Epithelial cell of proximal tubule (primary cell): ENCODE data around the gene TMEM176B. TPM values are rescaled to one million over a fixed set of nuclear protein-coding genes. Genes with fewer than 3 reads are reported as not detected.

Source experiments
- DNase-seq: peaks from one replicate; pipeline ENCODE4 v3.0.0-alpha.2; 2011; ENCODE audit warnings: low read depth
- H3K4me3 ChIP-seq: 2 replicates; pipeline ENCODE4 v1.5.1; 2011; ENCODE audit warnings: low read depth, mild to moderate bottlenecking, low read length
- total RNA-seq: library from RNA; depleted of rRNA; stranded (reverse); fragments of >200 nt; gene quantifications from 2 replicates; pipeline ENCODE4 v1.2.3, GENCODE V29; 2015
- TF ChIP-seq, protein P1 (sequence below): conservative IDR thresholded peaks from 2 replicates; pipeline ENCODE4 v1.5.1; 2012; ENCODE audit warnings: low read depth, mild to moderate bottlenecking, low read length

TMEM176B gene
- total RNA-seq, 1 donor from 2014 or later: 1.7 TPM

DNA sequence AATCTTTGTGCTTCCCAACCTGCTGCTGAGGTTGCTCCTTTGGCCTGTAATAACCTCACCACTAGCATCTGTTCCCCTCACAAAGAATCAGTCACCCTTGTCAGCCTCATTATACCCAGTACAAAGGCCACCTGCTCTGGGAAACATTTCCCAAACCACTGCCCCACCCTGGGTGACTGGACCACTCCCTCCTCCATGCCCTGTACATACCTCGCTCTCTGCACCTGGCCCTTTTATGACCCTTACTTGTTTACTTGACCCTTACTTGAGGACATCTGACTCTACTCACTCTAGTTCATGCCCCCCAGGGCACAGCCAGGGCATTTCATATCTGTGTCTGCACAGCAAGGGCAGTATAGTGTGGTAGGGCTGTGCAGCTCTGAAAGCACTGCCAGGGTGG is 30.8 kb upstream of the TMEM176B start:
- DNase-seq: no peak
- no peak overlapping the region for H3K4me3 ChIP-seq
- TF ChIP-seq, protein P1, sequence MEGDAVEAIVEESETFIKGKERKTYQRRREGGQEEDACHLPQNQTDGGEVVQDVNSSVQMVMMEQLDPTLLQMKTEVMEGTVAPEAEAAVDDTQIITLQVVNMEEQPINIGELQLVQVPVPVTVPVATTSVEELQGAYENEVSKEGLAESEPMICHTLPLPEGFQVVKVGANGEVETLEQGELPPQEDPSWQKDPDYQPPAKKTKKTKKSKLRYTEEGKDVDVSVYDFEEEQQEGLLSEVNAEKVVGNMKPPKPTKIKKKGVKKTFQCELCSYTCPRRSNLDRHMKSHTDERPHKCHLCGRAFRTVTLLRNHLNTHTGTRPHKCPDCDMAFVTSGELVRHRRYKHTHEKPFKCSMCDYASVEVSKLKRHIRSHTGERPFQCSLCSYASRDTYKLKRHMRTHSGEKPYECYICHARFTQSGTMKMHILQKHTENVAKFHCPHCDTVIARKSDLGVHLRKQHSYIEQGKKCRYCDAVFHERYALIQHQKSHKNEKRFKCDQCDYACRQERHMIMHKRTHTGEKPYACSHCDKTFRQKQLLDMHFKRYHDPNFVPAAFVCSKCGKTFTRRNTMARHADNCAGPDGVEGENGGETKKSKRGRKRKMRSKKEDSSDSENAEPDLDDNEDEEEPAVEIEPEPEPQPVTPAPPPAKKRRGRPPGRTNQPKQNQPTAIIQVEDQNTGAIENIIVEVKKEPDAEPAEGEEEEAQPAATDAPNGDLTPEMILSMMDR: no peak

DNA sequence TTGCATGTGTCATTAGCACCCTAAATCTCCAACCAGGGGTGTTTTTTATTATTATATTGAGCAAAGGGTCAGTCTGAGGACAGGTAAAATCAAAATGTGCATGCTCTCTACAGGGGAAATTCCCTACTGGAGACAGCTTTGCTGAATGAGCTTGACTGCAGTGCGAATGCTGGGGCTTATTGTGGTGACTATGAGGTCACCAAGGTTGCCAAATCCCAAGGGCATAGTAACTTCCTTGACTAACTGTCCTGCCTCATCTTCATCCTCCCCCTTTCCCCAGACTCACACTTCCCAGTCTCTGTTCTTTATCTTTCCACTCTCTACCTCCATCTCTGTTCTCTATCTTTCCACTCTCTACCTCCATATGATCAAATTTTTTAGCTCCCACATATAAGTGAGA is 29.3 kb upstream of the TMEM176B start:
- DNase-seq: no peak
- TF ChIP-seq, protein P1: no peak

DNA sequence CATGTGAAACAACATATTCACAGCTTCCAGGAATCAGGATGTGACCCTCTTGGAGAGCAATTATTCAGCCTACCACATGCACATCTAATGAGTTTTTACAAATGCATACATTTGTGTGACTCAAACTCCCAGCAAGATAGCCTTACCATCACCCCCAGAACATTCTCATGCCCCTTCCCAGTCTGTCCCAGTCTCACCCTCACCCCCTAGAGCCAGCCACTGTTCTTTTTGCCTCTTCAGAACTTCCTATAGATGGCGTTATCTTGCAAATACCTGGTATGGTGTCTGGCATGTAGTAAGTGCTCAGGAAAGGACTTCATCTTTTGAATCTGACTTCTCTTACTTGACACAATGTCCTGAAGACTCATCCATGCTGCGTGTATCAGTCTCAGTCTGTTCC is 28.2 kb upstream of the TMEM176B start:
- TF ChIP-seq, protein P1: no peak
- no peak overlapping the region for H3K4me3 ChIP-seq
- no peak for DNase-seq

More for the DNA sequence above, 29.3 kb upstream of the TMEM176B start:
- no peak overlapping the region for H3K4me3 ChIP-seq

DNA sequence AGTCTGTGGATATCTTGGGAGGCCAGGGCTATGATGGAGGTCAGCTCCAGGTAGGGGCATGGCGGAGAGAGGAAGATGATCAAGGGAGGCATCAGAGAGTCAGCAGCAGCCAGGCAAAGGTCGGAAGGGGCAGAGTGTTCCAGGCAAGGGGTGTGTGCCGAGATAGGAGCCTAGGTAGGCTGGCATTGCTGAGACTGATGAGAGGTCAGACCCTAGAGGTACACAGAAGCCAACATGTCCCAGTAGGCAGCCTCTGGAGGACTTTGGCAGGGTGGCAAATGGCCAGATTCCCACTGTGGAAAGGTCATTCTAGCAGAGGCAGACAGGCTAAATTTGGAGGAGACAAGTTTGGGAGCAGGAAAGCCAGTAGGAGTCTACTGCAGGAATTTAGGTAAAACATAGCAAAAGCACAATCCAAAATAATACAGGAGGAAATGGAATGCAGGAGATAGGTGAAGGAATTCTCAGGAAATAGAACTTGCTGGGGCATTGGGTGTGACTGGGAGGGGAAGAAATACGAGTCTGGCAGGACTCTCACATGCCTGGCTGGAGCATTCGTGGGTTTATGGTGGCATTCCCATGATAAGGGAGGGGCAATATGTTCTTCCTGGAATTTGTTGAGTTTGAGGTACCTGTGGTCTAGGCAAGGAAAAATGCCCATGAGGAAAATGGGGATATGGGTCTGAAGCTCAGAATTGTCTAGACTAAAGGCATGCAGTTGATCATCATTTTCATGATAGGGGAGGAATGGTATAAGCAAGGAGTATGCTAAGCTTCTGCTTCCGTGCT is 26.1 kb upstream of the TMEM176B start:
- no peak for DNase-seq
- TF ChIP-seq, protein P1: no peak
- no peak overlapping the region for H3K4me3 ChIP-seq

DNA sequence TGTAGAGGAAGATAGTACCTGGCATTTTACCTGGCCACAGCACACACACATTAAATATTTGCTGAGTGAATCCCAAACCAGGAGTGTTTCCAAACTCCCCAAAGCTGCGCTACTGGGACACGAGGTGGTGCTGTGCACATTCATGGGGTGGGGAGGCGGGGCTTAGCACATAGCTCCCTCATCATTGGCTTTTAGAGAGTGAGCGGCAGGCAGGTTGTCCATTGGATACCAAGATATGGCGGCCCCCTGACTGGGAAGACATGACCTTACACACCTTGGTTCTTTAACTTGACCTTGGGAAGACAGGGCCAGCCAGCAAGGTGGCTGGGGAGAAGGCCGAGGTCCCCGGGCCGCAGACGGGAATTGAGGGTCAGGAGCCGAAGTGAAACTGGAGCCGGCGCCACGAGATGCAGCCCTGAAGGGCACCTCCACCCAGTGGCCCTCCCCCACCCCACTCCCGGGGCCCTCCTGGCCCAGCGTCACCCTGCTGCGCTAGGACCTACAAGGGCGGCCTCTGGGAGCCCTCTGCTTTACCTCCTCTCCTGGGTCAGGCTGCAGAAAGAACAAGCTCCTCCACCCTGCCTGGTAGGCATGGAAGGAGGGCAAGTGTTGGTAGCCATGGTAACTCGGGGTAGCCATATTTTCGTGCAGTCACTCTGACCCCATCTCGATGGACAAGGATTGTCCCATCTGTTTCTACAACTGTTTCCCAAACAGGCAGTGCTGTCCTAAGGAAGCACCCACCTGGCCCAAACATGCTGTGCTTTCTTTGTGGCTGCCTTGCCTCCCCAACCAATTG is 24.4 kb upstream of the TMEM176B start:
- H3K4me3 ChIP-seq: no peak overlapping the region
- TF ChIP-seq, protein P1: no peak
- DNase-seq: no peak

DNA sequence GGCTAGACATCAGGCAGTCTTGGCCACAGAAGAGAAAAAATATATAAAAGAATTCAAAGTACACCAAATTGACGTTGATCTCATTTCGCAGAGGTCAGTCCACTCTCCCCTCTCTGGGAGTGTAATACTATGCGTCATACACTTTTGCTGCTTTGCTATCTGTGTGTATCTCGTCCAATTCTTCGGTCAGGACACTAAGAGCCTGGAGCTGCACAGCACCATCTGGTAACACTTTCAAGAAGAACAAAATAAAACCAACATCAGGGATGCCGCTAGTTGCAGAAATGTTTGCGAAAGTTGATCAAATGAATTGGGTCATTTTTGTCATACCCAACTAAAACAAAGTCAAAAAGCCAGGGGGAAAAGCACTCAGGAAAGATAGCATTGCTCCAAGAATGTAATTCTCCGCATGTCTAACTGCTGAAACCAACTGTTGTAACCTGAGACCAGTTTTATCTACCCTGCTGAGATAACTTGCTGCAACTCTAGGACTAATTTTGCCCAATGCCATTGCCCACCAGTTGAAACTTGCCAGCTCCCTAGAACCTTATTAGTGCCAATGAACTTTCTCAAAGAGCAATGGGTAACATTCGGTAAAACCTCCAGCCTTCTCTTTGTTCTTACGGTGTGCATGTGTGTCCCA is 23.4 kb upstream of the TMEM176B start:
- no peak overlapping the region for H3K4me3 ChIP-seq
- TF ChIP-seq, protein P1: no peak
- no peak for DNase-seq
